Measurements from ENCODE around the gene MEOX1. TPM values are rescaled to one million over a fixed set of nuclear protein-coding genes. Genes with fewer than 3 reads are reported as not detected.

MEOX1 gene
- total RNA-seq, 1 experiment from 2014 or later: 0.21 TPM

DNA sequence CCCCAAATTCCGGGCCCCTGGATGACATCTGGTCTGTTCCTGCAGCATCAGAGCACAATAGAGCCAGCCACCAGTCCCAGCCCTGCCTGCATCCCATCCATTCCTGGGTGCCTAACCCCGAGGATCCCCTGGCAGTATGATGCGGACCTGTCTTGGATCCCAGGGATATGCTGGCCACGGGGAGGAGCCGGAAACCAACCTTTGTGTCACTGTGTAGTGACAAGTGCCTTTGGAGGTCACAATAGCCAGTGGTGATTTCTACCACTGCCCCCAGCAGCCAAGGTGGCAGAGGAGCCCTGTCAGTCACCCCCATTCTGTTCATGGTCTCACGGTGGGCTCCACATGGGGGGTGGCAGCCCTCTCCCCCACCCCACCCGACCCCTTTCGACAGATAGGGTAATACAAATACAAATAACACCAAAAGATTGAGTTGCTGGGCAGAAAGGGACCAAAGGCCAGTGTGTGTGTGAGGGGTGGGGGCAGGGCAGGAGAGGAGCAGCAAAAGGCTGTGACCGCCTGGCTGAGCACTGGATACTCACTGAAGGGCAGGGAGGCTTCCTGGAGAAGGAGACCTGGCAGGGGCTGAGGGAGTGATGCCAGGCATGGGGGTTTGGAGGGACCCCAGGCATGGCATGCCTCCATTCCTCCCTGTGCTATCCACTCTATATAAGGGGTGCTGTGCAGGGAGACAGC lies 29.0 kb upstream of the MEOX1 start:
- ChIA-PET POLR2A (no interaction called here), CTCF (interaction anchor here (0.6 kb wide), 1 partner anchor 100 kb away, joined by 4 read pairs; no protein-coding TSS in a partner anchor)
- Histone ChIP-seq H3K9me3 (ENCODE audit: control insufficient read depth, insufficient read depth, low read depth, low read length) (no peaks in the 10 kb centered on the region), H3K4me1 (ENCODE audit: control insufficient read depth, insufficient read depth, low read length) (no peaks in the 10 kb centered on the region), H3K4me3 (ENCODE audit: low read depth in 2 of 2, low read length in 2 of 2) (no peak overlapping the region), H3K27ac (ENCODE audit: low read length) (no peak overlapping the region), H3K27me3 (ENCODE audit: control insufficient read depth, insufficient read depth, low read length) (no peaks in the 10 kb centered on the region), H3K36me3 (ENCODE audit: control insufficient read depth, insufficient read depth, low read length) (no peaks in the 10 kb centered on the region)
- DNase-seq (ENCODE audit: low read depth, low spot score): no peak
- in situ Hi-C loops (cut with HindIII; ENCODE audit: low pct_unique_long_range_greater_than_20kb, low sequenced_read_pairs): no loop called here
- ATAC-seq: no peak
- intact Hi-C loops (cut with micrococcal nuclease; ENCODE audit: unreplicated experiment): no loop called here
- TF ChIP-seq, protein P1, sequence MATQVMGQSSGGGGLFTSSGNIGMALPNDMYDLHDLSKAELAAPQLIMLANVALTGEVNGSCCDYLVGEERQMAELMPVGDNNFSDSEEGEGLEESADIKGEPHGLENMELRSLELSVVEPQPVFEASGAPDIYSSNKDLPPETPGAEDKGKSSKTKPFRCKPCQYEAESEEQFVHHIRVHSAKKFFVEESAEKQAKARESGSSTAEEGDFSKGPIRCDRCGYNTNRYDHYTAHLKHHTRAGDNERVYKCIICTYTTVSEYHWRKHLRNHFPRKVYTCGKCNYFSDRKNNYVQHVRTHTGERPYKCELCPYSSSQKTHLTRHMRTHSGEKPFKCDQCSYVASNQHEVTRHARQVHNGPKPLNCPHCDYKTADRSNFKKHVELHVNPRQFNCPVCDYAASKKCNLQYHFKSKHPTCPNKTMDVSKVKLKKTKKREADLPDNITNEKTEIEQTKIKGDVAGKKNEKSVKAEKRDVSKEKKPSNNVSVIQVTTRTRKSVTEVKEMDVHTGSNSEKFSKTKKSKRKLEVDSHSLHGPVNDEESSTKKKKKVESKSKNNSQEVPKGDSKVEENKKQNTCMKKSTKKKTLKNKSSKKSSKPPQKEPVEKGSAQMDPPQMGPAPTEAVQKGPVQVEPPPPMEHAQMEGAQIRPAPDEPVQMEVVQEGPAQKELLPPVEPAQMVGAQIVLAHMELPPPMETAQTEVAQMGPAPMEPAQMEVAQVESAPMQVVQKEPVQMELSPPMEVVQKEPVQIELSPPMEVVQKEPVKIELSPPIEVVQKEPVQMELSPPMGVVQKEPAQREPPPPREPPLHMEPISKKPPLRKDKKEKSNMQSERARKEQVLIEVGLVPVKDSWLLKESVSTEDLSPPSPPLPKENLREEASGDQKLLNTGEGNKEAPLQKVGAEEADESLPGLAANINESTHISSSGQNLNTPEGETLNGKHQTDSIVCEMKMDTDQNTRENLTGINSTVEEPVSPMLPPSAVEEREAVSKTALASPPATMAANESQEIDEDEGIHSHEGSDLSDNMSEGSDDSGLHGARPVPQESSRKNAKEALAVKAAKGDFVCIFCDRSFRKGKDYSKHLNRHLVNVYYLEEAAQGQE (IDR thresholded peaks at IDR 0.05; ENCODE audit: insufficient read depth in 1 of 2, low read depth in 2 of 2, low read length in 1 of 2): no peak
- TF ChIP-seq POLR2AphosphoS5 (IDR thresholded peaks at IDR 0.05; ENCODE audit: low read depth, low read length) (no peak), SIN3A (IDR thresholded peaks at IDR 0.05; ENCODE audit: borderline replicate concordance, insufficient read depth, low read depth, low read length) (no peak), TCF7L2 (IDR thresholded peaks at IDR 0.05; ENCODE audit: low read depth, low read length) (no peak)
- TF ChIP-seq, protein P2, sequence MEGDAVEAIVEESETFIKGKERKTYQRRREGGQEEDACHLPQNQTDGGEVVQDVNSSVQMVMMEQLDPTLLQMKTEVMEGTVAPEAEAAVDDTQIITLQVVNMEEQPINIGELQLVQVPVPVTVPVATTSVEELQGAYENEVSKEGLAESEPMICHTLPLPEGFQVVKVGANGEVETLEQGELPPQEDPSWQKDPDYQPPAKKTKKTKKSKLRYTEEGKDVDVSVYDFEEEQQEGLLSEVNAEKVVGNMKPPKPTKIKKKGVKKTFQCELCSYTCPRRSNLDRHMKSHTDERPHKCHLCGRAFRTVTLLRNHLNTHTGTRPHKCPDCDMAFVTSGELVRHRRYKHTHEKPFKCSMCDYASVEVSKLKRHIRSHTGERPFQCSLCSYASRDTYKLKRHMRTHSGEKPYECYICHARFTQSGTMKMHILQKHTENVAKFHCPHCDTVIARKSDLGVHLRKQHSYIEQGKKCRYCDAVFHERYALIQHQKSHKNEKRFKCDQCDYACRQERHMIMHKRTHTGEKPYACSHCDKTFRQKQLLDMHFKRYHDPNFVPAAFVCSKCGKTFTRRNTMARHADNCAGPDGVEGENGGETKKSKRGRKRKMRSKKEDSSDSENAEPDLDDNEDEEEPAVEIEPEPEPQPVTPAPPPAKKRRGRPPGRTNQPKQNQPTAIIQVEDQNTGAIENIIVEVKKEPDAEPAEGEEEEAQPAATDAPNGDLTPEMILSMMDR (IDR thresholded peaks at IDR 0.05): no peak
- no TSS peak for BruUV-seq (replicated peaks)

DNA sequence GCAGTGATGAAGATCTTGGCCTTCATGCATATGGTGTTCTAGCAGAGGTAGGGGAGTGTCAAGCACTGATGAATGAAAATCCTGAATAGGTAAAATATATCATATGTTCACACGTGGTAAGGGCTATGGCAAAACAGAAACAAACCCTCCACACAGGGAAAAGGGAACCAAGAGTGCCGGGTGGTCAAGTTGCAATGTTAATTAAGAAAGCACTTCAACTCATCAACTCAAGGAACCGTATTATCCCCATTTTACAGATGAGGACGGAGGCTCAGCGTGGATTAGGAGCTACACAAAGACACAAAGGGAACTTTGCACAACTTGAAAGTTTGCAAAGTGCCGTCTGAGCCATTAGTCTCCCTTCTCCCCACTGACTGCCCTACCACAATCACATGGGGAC lies 28.1 kb upstream of the MEOX1 start:
- intact Hi-C loops (cut with micrococcal nuclease; ENCODE audit: unreplicated experiment) (no loop called here), in situ Hi-C loops (cut with HindIII; ENCODE audit: low pct_unique_long_range_greater_than_20kb, low sequenced_read_pairs) (no loop called here)
- no peaks in the 10 kb centered on the region for H3K27me3 ChIP-seq (ENCODE audit: control insufficient read depth, insufficient read depth, low read length)
- no peaks in the 10 kb centered on the region for H3K36me3 ChIP-seq (ENCODE audit: control insufficient read depth, insufficient read depth, low read length)
- POLR2A ChIA-PET: no interaction called here
- BruUV-seq (replicated peaks): no TSS peak
- CTCF ChIA-PET: interaction anchor here (0.6 kb wide), 1 partner anchor 70 kb away, joined by 11 read pairs; no protein-coding TSS in a partner anchor
- H3K27ac ChIP-seq (ENCODE audit: low read length): no peak overlapping the region
- no peaks in the 10 kb centered on the region for H3K4me1 ChIP-seq (ENCODE audit: control insufficient read depth, insufficient read depth, low read length)
- no peak for ATAC-seq
- no peak for DNase-seq (ENCODE audit: low read depth, low spot score)
- no peaks in the 10 kb centered on the region for H3K9me3 ChIP-seq (ENCODE audit: control insufficient read depth, insufficient read depth, low read depth, low read length)
- TF ChIP-seq SIN3A (IDR thresholded peaks at IDR 0.05; ENCODE audit: borderline replicate concordance, insufficient read depth, low read depth, low read length) (no peak), TCF7L2 (IDR thresholded peaks at IDR 0.05; ENCODE audit: low read depth, low read length) (no peak), POLR2AphosphoS5 (IDR thresholded peaks at IDR 0.05; ENCODE audit: low read depth, low read length) (no peak)
- TF ChIP-seq, protein P1 (IDR thresholded peaks at IDR 0.05; ENCODE audit: insufficient read depth in 1 of 2, low read depth in 2 of 2, low read length in 1 of 2): no peak
- TF ChIP-seq, protein P2 (IDR thresholded peaks at IDR 0.05): no peak
- no peak overlapping the region for H3K4me3 ChIP-seq (ENCODE audit: low read depth in 2 of 2, low read length in 2 of 2)

Data from Panc1 (cell line).